ENCODE measurements around the gene DLST.

DNA sequence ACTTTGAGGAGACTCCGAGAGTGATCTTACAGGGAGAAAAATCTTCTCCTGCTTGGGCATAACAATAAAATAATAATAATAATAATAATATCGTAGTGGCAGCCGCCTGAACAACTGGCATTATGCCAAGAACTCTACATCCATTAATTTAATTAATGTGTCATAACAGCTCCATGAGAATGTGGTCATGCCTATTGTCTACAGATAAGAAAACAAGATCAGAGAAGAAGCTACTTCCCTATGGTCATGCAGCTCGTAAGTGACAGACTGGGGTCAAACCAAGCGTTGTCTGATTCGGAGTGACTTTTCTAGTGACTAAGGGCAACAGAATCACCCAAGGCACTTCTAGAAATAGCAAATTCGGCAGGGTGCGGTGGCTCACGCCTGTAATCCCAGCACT, 17.5 kb upstream of the DLST start:
- TF ChIP-seq, protein P1, sequence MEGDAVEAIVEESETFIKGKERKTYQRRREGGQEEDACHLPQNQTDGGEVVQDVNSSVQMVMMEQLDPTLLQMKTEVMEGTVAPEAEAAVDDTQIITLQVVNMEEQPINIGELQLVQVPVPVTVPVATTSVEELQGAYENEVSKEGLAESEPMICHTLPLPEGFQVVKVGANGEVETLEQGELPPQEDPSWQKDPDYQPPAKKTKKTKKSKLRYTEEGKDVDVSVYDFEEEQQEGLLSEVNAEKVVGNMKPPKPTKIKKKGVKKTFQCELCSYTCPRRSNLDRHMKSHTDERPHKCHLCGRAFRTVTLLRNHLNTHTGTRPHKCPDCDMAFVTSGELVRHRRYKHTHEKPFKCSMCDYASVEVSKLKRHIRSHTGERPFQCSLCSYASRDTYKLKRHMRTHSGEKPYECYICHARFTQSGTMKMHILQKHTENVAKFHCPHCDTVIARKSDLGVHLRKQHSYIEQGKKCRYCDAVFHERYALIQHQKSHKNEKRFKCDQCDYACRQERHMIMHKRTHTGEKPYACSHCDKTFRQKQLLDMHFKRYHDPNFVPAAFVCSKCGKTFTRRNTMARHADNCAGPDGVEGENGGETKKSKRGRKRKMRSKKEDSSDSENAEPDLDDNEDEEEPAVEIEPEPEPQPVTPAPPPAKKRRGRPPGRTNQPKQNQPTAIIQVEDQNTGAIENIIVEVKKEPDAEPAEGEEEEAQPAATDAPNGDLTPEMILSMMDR (IDR thresholded peaks at IDR 0.05): no peak
- no peak for TF ChIP-seq POLR2A (IDR thresholded peaks at IDR 0.05)
